Nucleus accumbens (tissue), 56 donors: ENCODE measurements around the gene DEFB116.
"Not testable (repeated sequence)": the region's sequence is repeated elsewhere in the genome, so short reads cannot be mapped to it uniquely, and the experiment has no call there.

Experiments
- DNase-seq, 56 donors: peaks; one replicate each; lab custom pipeline; 2025; lab: John Stamatoyannopoulos, UW

DEFB116 gene

GRCh38 chr20:31308535-31309162, at the start of gene DEFB116:
Gene DEFB116, minus strand, starts transcription at chr20:31308585. Its CDS starts 0 bp downstream, at chr20:31308585.
- DNase-seq, result no peak

- DNase-seq, result no peak
Measured at GRCh38 chr20:31355981-31356380, 47.6 kb upstream of the DEFB116 start.

GRCh38 chr20:31341470-31341869, 33.1 kb upstream of the DEFB116 start:
- no peak for DNase-seq

- no peak for DNase-seq
Measured at GRCh38 chr20:31330893-31331292, 22.5 kb upstream of the DEFB116 start.

GRCh38 chr20:31322504-31322903, 14.1 kb upstream of the DEFB116 start:
- DNase-seq, result no peak

GRCh38 chr20:31284964-31285363, 23.4 kb downstream of the DEFB116 start:
- not testable (repeated sequence) for DNase-seq

- DNase-seq, result no peak
Measured at GRCh38 chr20:31278178-31278577, 30.2 kb downstream of the DEFB116 start.

- DNase-seq, result no peak
Measured at GRCh38 chr20:31274441-31274840, 33.9 kb downstream of the DEFB116 start.

- no peak for DNase-seq
Measured at GRCh38 chr20:31260326-31260932, 48.0 kb downstream of the DEFB116 start.

GRCh38 chr20:31257364-31257763, 51.0 kb downstream of the DEFB116 start, which contains the start of gene DEFB115:
Gene DEFB115, plus strand, starts transcription at chr20:31257664. Its CDS starts 0 bp downstream, at chr20:31257664.
- DNase-seq, result no peak

GRCh38 chr20:31256959-31257358, 51.4 kb downstream of the DEFB116 start:
- DNase-seq, result no peak
